Kidney (tissue), 14 donors: ENCODE results near the gene SPTLC2. TPM values are rescaled to one million over a fixed set of nuclear protein-coding genes. Genes with fewer than 3 reads are reported as not detected.

Experiments used
- DNase-seq, 5 donors: peaks; one replicate each; pipeline ENCODE4 v3.0.0-alpha.2; 2013 to 2020
- FAIRE-seq: peaks from 2 replicates; lab custom pipeline; 2012; peaks lifted over from hg19 to GRCh38; lab: Jason Lieb, UNC
- H3K27ac ChIP-seq, 2 donors: one replicate each; pipeline ENCODE4 v1.7.0; 2013; ENCODE audit warnings: low read depth in 2 of 2, low read length in 2 of 2, inconsistent platforms in 1 of 2
- H3K27me3 ChIP-seq: one replicate; pipeline ENCODE4 v1.7.1; 2013; ENCODE audit warnings: low read length, inconsistent platforms; ENCODE audit not compliant: control insufficient read depth, insufficient read depth
- H3K36me3 ChIP-seq, 3 donors: one replicate each; pipeline versions ENCODE4 v1.7.0 to v1.7.1; 2013; ENCODE audit warnings: low read length in 3 of 3, control low read depth in 1 of 3, inconsistent platforms in 1 of 3; ENCODE audit not compliant: insufficient read depth in 3 of 3, control insufficient read depth in 2 of 3
- H3K4me1 ChIP-seq, 3 donors: one replicate each; pipeline versions ENCODE4 v1.7.0 to v1.7.1; 2013; ENCODE audit warnings: low read length in 3 of 3, inconsistent platforms in 1 of 3, low read depth in 1 of 3; ENCODE audit not compliant: control insufficient read depth in 2 of 3, insufficient read depth in 2 of 3
- H3K4me3 ChIP-seq, 3 donors: one replicate each; pipeline versions ENCODE4 v1.7.0 to v1.8.1; 2013; ENCODE audit warnings: low read length in 3 of 3, control low read depth in 1 of 3, inconsistent platforms in 1 of 3
- H3K9ac ChIP-seq, 3 donors: one replicate each; pipeline versions ENCODE4 v1.7.0 to v1.7.1; 2013; ENCODE audit warnings: low read length in 3 of 3, control low read depth in 1 of 3, inconsistent platforms in 1 of 3
- H3K9me3 ChIP-seq, 3 donors: one replicate each; pipeline versions ENCODE4 v1.7.0 to v1.7.1; 2013; ENCODE audit warnings: low read length in 3 of 3, control low read depth in 1 of 3, inconsistent platforms in 1 of 3; ENCODE audit not compliant: control insufficient read depth in 2 of 3, insufficient read depth in 1 of 3
- intact Hi-C: fragments of 100-400 bp; cut with DNase I; formaldehyde crosslinking; loops from one replicate; pipeline ENCODE4 v1.11.1; 2022
- polyA plus RNA-seq: library from polyadenylated mRNA; stranded (reverse); fragments of 350-450 nt; fragmentation: Illumina TruSeq; extraction: RNeasy Lipid Tissue Mini Kit (QIAGEN cat#74804); gene quantifications from one replicate; pipeline ENCODE4 v1.2.3, GENCODE V29; 2014; ENCODE audit warnings: low read depth, low replicate concordance; ENCODE audit not compliant: insufficient read depth
- total RNA-seq: library from RNA; stranded (reverse); fragmentation: NEBNext Ultra II Directional; extraction: Animal tissue kit (Norgen Biotek cat#: 25700); gene quantifications from one replicate; pipeline ENCODE4 v1.2.1, GENCODE V29; 2021
- TF ChIP-seq, protein P1 (sequence below): IDR thresholded peaks from 3 replicates; pipeline ENCODE4 v1.5.1; 2012; ENCODE audit warnings: mild to moderate bottlenecking, moderate library complexity, borderline replicate concordance; ENCODE audit not compliant: insufficient read depth; ENCODE audit errors: extremely low read depth
- donor health status: control.
- donor health status: control.
- donor health status: control.
- donor health status: control.
- donor health status: control.
- donor health status: DM: yes; HTN: yes; CAD: no.
- donor health status: Normal renal cell carcinoma (clear cell type).

SPTLC2 gene
- total and polyA plus RNA-seq, 2 donors from 2014 or later, result 17.0 to 66.1 TPM

GRCh38 chr14:77511486-77512162 lies 104.8 kb downstream of the SPTLC2 start:
- intact Hi-C loops, result no loop called here
- DNase-seq, result no peak

DNA sequence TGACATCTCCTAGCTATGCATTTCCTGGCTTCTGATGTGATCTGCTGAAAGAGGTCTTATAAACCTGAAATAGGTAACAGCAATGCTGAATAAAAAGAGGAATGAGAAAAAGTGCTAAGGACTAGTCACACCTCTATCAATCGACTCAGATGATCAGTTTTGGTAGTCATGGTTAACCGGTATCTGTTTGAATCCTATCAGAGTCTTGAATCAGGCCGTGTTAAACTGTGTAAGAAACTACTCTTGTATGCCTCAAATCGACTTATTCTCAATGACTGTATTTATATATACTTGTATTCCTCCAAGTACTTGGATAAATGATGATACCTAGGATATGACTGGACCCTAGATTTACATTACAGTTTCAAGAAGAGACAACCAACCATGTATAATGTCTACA lies 107.1 kb downstream of the SPTLC2 start:
- no peak for DNase-seq
- Histone ChIP-seq H3K27me3 (no peaks in the 10 kb centered on the region), H3K4me1 (no peaks in the 10 kb centered on the region), H3K27ac (no peak overlapping the region), H3K9me3 (no peaks in the 10 kb centered on the region), H3K36me3 (peaks cover 2 to 19% (median 10%) of the 10 kb centered on the region in 3 donors), H3K4me3 (no peak overlapping the region), H3K9ac (no peak overlapping the region)
- TF ChIP-seq, protein P1, sequence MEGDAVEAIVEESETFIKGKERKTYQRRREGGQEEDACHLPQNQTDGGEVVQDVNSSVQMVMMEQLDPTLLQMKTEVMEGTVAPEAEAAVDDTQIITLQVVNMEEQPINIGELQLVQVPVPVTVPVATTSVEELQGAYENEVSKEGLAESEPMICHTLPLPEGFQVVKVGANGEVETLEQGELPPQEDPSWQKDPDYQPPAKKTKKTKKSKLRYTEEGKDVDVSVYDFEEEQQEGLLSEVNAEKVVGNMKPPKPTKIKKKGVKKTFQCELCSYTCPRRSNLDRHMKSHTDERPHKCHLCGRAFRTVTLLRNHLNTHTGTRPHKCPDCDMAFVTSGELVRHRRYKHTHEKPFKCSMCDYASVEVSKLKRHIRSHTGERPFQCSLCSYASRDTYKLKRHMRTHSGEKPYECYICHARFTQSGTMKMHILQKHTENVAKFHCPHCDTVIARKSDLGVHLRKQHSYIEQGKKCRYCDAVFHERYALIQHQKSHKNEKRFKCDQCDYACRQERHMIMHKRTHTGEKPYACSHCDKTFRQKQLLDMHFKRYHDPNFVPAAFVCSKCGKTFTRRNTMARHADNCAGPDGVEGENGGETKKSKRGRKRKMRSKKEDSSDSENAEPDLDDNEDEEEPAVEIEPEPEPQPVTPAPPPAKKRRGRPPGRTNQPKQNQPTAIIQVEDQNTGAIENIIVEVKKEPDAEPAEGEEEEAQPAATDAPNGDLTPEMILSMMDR, result no peak
- intact Hi-C loops, result no loop called here
- no peak for FAIRE-seq

More at GRCh38 chr14:77511486-77512162, 104.8 kb downstream of the SPTLC2 start:
- no peak overlapping the region for H3K4me3 ChIP-seq
- no peaks in the 10 kb centered on the region for H3K9me3 ChIP-seq
- H3K4me1 ChIP-seq, result no peaks in the 10 kb centered on the region
- no peak overlapping the region for H3K9ac ChIP-seq
- TF ChIP-seq, protein P1, result no peak
- H3K27me3 ChIP-seq, result no peaks in the 10 kb centered on the region
- FAIRE-seq, result no peak
- no peak overlapping the region for H3K27ac ChIP-seq
- peaks cover 2 to 21% (median 16%) of the 10 kb centered on the region in 3 donors for H3K36me3 ChIP-seq

GRCh38 chr14:77508876-77509275 lies 107.6 kb downstream of the SPTLC2 start:
- Histone ChIP-seq H3K9me3 (no peaks in the 10 kb centered on the region), H3K9ac (no peak overlapping the region), H3K27ac (no peak overlapping the region), H3K27me3 (no peaks in the 10 kb centered on the region), H3K4me1 (no peaks in the 10 kb centered on the region), H3K36me3 (peaks cover 2 to 19% (median 10%) of the 10 kb centered on the region in 3 donors), H3K4me3 (no peak overlapping the region)
- TF ChIP-seq, protein P1, result no peak
- intact Hi-C loops, result no loop called here
- DNase-seq, result no peak
- no peak for FAIRE-seq
